ENCODE data around the gene LPCAT2.

- no peak for TF ChIP-seq HDGF (IDR thresholded peaks at IDR 0.05; ENCODE audit: borderline replicate concordance)
- no peak for TF ChIP-seq FOXK2 (IDR thresholded peaks at IDR 0.05)
- no peak for TF ChIP-seq FOXM1 (IDR thresholded peaks at IDR 0.05; ENCODE audit: borderline replicate concordance)
- TF ChIP-seq SP1 (IDR thresholded peaks at IDR 0.05), result no peak
- no peak for TF ChIP-seq BHLHE40 (IDR thresholded peaks at IDR 0.05; ENCODE audit: borderline replicate concordance)
- TF ChIP-seq ELF4 (IDR thresholded peaks at IDR 0.05), result no peak
- no peak for TF ChIP-seq TARDBP (IDR thresholded peaks at IDR 0.05)
- no peak for TF ChIP-seq FOXA1 (IDR thresholded peaks at IDR 0.05)
- TF ChIP-seq NFRKB (IDR thresholded peaks at IDR 0.05), result no peak
- TF ChIP-seq SUZ12 (IDR thresholded peaks at IDR 0.05), result no peak
- TF ChIP-seq PKNOX1 (IDR thresholded peaks at IDR 0.05), result no peak
- TF ChIP-seq CTBP1 (IDR thresholded peaks at IDR 0.05; ENCODE audit: borderline replicate concordance), result no peak
- no peak for TF ChIP-seq LEF1 (IDR thresholded peaks at IDR 0.05; ENCODE audit: borderline replicate concordance)
Measured at GRCh38 chr16:55481023-55481422, 27.8 kb upstream of the LPCAT2 start.
